GM18858 (cell line): ENCODE measurements around the gene PCBP3.
"Not testable (repeated sequence)": the region's sequence is repeated elsewhere in the genome, so short reads cannot be mapped to it uniquely, and the experiment has no call there.

Source experiments
- ATAC-seq: cut with Tn5 transposase; IDR thresholded peaks from one replicate; pipeline ENCODE4 v1.9.1; 2021; ENCODE audit not compliant: unreplicated experiment

Gene PCBP3

DNA sequence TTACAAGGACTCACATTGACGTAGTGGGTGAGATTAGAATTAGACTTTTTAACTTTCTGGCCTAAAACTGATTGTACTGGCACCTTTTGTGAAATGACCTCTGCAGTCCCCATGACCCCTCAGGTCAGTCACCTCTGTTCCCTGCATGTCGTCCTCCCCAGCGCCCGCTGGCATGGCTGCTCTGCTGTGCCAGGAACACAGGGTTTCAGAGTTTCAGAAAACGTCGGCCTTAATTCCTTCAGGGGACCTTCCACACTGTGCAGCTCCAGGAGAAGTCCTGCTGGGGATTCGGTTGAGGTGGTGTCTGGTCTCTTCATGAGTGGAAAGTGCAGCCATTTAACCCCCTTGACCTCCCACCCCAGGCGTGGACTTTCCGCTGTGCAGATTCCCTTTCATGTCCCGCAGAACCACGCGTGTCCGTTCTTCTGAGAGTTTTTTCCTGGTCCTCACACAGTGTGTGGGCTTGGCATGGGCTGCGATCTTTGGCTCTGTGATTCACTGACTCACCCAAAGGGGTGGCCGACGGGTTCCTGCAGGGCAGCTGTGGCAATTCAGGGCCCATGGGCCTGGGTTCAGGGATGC is 179.7 kb downstream of the PCBP3 start:
- ATAC-seq: no peak

- no peak for ATAC-seq
Observed at GRCh38 chr21:45824546-45825215, 181.2 kb downstream of the PCBP3 start.

DNA sequence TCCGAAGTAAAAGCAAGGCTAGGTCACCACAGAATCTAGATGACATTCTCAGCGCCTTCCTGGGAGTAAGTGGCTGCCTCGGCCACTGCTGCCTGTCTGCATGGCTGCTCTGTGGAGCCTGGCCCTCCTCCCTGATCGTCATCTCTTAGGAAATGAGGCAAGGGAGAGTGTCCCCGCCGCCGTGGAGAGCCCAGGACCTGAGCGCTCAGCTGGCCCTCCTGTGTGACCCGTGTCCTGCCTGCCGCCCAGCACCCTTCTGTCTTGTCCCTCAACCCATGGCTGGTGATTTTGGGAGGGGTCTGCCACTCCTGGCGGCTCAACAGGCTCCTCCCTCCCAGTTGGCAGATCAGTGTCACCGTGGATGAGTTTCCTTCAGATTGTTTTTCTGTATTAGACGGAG is 181.7 kb downstream of the PCBP3 start:
- no peak for ATAC-seq

- no peak for ATAC-seq
Observed at GRCh38 chr21:45826676-45827301, 183.3 kb downstream of the PCBP3 start.

DNA sequence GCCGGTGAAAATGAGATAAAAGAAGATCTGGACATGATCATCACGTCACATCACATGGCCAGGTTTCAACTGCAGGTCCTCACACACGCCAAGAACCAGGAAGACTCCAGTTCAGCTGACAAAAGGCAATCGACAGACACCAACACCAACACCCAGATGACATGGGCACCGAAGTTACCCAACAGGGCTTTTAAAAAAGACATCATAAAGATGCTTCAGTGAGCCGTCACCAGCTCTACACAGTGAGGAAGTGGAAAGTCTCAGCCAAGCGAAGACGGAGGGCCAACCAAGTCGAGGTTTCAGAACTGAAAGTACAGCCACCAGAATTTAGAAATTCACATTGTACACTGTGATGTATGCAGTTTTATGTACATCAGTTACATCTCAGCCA is 183.8 kb downstream of the PCBP3 start:
- no peak for ATAC-seq

GRCh38 chr21:45827881-45828579 is 184.5 kb downstream of the PCBP3 start:
- no peak for ATAC-seq

DNA sequence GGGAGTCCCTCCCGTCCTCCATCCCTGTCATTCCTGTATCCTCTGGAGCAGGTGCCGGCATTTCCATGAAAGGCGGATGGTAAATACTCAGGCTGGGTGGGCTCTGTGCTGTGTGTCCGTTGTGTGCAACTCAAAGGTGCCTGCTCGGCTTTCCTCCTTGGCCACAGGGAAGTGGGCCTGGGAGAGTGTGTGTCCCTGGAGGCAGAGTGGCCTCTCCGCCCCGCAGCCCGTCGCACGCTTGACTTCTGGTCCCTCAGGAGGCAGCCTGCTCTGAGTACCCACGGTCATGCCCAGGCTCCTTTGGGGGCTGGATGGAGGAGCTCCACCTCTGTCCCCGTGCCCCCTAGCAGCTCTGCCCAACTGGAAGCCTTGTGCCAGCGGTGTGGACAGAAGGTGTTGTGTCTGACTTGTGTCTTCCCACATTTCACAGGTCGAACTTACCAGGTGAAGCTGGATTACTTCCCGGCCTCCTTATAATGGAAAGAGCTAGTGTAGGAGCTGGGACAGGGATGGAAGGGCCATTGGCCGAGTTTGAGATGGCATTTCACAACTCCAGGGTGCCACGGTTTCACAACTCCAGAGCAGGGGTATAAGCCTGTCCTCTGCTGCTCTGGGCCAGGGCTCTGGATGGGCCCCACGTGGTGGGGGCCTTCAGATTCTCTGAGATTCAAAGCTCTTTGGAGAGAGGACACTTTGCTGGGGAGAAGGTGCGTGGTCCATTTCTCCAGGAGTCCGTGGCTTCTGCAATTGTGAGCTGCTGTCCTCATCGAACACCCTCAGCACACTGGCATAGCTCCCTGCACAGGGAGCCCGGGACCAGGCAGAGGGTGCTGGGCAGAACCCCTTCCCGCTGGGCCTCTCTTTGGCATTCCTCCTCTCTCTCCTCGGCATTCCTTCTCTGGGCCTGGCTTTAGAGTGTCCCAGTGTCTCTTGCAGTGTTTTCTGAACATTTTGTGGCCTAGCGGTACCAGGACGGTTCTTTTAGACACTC is 185.3 kb downstream of the PCBP3 start:
- ATAC-seq: no peak

- ATAC-seq: no peak
Observed at GRCh38 chr21:45829668-45830067, 186.1 kb downstream of the PCBP3 start.

DNA sequence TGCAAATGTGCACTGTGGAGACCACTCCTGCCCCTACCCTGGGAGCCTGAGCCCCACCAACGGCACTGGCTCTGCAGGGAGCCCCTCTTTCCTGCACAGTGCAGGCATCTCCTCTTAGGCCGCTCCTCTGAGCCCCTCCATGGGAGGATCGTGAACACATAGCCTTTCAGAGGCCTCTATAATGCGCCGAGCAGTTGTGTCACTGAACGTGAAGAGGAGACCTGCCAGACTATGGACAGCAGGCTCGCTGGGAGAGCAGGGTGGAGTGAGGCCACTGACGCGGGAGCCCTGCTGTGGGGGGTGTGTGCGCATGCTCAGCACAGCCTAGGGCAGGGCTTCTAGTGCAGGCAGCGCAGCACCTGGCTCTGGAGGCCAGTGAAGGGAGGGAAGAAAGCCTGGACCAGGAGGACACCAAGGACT is 186.7 kb downstream of the PCBP3 start:
- ATAC-seq: no peak

DNA sequence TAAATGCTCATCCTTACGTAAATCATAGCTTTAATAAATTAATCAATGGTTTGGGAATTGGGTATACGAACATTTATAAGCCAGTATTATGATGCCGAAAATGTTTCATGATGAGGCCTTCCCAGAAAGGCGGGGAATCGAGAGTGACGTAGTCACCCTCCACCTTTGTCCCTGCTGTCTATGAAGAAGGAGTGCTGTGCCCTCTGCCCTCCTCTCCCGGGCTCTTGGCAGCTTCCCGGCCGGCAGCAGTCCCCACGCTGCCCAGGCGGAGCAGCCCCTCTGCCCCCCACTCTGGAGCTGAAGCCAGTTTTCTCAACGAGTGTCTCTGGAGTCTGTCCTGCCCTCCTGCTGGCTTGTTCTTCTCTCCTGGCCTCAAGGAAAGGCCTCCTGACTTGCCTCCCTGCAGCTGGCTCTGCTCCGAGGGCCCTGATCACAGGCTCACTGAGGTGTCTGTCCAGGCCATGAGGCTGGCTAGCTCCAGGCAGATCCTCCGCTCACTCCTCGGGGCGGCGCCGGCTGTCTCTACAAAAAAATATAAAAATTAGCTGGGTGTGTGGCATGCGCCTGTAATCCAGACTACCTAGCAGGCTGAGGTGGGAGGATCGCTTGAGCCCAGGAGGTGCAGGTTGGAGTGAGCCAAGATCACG is 187.3 kb downstream of the PCBP3 start:
- no peak for ATAC-seq

DNA sequence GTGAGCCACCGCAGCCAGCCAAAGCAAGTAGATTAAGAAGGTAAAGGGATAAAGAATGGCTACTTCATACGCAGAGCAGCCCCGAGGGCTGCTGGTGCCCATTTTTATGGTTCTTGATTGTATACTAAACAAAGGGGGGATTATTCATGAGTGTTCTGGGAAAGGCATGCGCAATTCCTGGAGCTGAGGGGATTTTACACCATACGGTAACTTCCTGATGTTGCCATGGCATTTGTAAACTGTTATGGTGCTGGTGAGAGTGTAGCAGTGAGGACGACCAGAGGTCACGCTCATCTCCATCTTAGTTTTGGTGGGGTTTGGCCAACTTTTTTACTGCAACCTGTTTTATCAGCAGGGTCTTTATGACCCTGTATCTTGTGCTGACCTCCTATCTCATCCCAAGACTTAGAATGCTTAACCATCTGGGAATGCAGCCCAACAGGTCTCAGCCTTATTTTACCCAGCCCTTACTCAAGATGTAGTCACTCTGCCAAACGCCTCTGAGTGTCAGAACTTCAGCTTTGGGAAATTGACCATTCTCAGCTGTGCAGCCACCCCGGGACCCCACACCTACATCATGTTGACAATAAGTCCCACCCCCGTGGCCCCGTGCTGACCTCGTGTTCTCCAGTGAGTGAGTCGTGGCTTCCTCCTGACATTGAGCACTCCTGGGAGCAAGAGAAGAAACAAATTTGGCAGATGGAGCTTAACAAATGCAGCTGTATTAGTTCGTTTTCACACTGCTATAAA is 188.6 kb downstream of the PCBP3 start:
- no peak for ATAC-seq

DNA sequence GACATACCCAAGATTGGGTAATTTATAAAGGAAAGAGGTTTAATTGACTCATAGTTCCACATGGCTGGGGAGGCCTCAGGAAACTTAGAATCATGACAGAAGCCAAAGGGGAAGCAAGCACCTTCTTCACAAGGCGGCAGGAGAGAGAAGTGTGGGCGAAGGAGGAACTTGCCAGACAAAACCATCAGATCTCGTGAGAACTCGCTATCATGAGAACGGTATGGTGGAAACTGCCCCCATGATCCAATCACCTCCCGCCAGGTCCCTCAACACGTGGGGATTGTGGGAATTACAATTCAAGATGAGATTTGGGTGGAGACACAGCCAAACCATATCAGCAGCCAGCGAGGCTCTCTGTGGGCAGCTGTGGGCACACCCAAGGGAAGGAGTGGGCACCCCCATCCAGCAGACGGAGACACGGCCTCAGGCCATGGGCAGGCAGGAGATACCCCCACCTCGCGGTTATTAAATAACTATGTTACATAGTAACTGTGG is 189.3 kb downstream of the PCBP3 start:
- ATAC-seq: not testable (repeated sequence)

- no peak for ATAC-seq
Observed at GRCh38 chr21:45833414-45833813, 189.9 kb downstream of the PCBP3 start.

GRCh38 chr21:45834026-45834715 is 190.6 kb downstream of the PCBP3 start:
- no peak for ATAC-seq

DNA sequence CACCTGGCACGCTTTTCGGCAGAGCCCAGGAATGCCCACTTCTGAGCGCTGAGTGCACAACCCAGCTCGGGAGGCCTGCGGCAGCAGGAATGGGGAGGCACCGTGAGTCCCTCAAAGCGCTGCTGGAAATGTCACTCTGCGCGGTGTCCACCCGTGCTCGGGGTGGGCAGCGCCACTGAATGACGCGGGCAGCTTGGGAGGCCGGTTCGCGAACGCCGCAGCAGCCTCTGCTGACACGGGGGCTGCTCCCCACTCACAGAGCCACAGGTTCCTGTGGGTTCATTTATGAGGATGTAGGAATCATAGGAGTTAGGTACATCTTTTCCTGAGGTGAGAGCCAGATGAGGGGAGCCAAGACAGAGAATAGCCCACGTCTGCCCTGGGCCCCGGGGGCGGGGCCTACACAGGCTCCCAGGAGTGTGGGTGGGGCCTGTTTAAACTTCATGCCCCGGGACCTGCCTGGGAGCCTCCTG is 191.3 kb downstream of the PCBP3 start:
- no peak for ATAC-seq

GRCh38 chr21:45835301-45836267 is 192.1 kb downstream of the PCBP3 start:
- no peak for ATAC-seq

GRCh38 chr21:45836268-45836655 is 192.7 kb downstream of the PCBP3 start:
- no peak for ATAC-seq
